ENCODE data around the gene DOCK10. TPM values are rescaled to one million over a fixed set of nuclear protein-coding genes. Genes with fewer than 3 reads are reported as not detected.

DOCK10 gene
- total and polyA plus RNA-seq, 9 of the 15 experiments (the other 6 are each of a cell fraction or from before 2014, with no cell fraction given) = 0.01 to 0.87 (median 0.18) TPM

DNA sequence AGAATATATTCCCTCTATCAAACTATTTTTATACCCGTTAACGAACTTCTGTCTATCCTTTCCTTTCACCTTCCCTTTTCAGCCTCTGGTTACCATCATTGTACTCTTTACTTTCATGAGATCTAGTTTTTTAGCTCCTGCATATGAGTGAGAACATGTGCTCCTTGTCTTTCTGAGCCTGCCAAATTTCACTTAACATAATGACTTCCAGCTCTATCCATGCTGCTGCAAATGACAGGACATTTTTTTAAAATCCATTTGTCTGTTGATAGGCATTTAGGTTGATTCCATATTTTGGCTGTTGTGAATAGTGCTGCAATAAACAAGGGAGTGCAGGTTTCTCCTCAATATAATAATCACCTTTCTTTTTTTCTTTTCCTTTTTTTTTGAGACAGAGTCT is 317.9 kb downstream of the DOCK10 start:
- Histone ChIP-seq H3K9me3 (replicated peaks; ENCODE audit: control insufficient read depth, insufficient read depth, low read depth, low read length) (no peaks in the 10 kb centered on the region), H4K20me1 (replicated peaks; ENCODE audit: control insufficient read depth, insufficient read depth, low read length) (no peaks in the 10 kb centered on the region), H3K9me1 (ENCODE audit: control insufficient read depth, insufficient read depth, low read length) (no peaks in the 10 kb centered on the region), H3K27me3 (ENCODE audit: control insufficient read depth in 2 of 2, insufficient read depth in 2 of 2, low read length in 2 of 2) (no peaks in the 10 kb centered on the region), H3K4me3 (no peak overlapping the region), H3K4me1 (replicated peaks in 1 of 2; ENCODE audit: control insufficient read depth in 2 of 2, insufficient read depth in 2 of 2, low read length in 2 of 2) (no peaks in the 10 kb centered on the region), H3K79me2 (ENCODE audit: control insufficient read depth, insufficient read depth, low read length) (no peaks in the 10 kb centered on the region), H3K9ac (ENCODE audit: insufficient read depth in 1 of 2, low read depth in 2 of 2, low read length in 2 of 2) (no peak overlapping the region), H2AFZ (ENCODE audit: low read depth, low read length) (no peak overlapping the region), H3K27ac (ENCODE audit: extremely low read depth, low read depth, low read length) (no peak overlapping the region), H3K36me3 (ENCODE audit: control insufficient read depth, insufficient read depth, low read length) (no peaks in the 10 kb centered on the region), H3K4me2 (ENCODE audit: insufficient read depth, low read length) (no peak overlapping the region)
- BruUV-seq (replicated peaks) = no TSS peak
- in situ Hi-C loops (cut with MboI) (no loop called here), intact Hi-C loops (cut with micrococcal nuclease) (no loop called here)
- 0% methylated on average over 2 of the region's 2 CpGs for WGBS (ENCODE audit: insufficient coverage, low coverage, missing lambda C conversion rate)
- TF ChIP-seq CAMTA2 (CRISPR knock-in tag; conservative IDR thresholded peaks at IDR 0.05) (no peak), MBD2 (IDR thresholded peaks at IDR 0.05; ENCODE audit: borderline replicate concordance, low read depth) (no peak), NFE2L1 (tag; IDR thresholded peaks at IDR 0.05; ENCODE audit: borderline replicate concordance, low read depth) (no peak), MEIS2 (IDR thresholded peaks at IDR 0.05; ENCODE audit: partially characterized antibody) (no peak), BCLAF1 (IDR thresholded peaks at IDR 0.05; ENCODE audit: borderline replicate concordance in 1 of 2, control insufficient read depth in 1 of 2, low read depth in 2 of 2, low read length in 1 of 2) (no peak), TRIM25 (IDR thresholded peaks at IDR 0.05; ENCODE audit: borderline replicate concordance) (no peak), HMBOX1 (IDR thresholded peaks at IDR 0.05) (no peak), YBX1 (IDR thresholded peaks at IDR 0.05) (no peak)
- ChIA-PET POLR2A (no interaction called here), CTCF (ENCODE audit: low intra/inter-chr PET ratio) (no interaction called here)
- no peak for FAIRE-seq
- no peak for ATAC-seq
- DNase-seq (ENCODE audit: extremely low read depth in 1 of 4, low spot score in 3 of 4) = no peak

Data from K562 (cell line).